Smooth muscle cell (in vitro differentiated cells): ENCODE results near the gene HEPN1. TPM values are rescaled to one million over a fixed set of nuclear protein-coding genes. Genes with fewer than 3 reads are reported as not detected.

Experiments used
- DNase-seq: peaks from one replicate; lab custom pipeline; 2025; ENCODE audit not compliant: unreplicated experiment; lab: John Stamatoyannopoulos, UW
- H2AFZ ChIP-seq: fragments of 200-600 bp; sonication (generic); 2 replicates; pipeline ENCODE4 v1.6.0; 2016; ENCODE audit warnings: antibody characterized with exemption, low read depth, mild to moderate bottlenecking
- H3F3A ChIP-seq: fragments of 200-600 bp; sonication (generic); 2 replicates; pipeline ENCODE4 v1.6.0; 2017; ENCODE audit warnings: antibody characterized with exemption, low read depth
- H3K27ac ChIP-seq: fragments of 200-600 bp; sonication (generic); 2 replicates; pipeline ENCODE4 v1.5.1; 2016; ENCODE audit warnings: low read depth, mild to moderate bottlenecking
- H3K27me3 ChIP-seq: fragments of 200-600 bp; sonication (generic); 2 replicates; pipeline ENCODE4 v1.6.1; 2016; ENCODE audit warnings: low read depth, mild to moderate bottlenecking
- H3K36me3 ChIP-seq: fragments of 200-600 bp; sonication (generic); 2 replicates; pipeline ENCODE4 v1.5.1; 2016; ENCODE audit warnings: low read depth
- H3K4me1 ChIP-seq: fragments of 200-600 bp; sonication (generic); 2 replicates; pipeline ENCODE4 v1.5.1; 2016; ENCODE audit warnings: low read depth
- H3K4me2 ChIP-seq: fragments of 200-600 bp; sonication (generic); 2 replicates; pipeline ENCODE4 v1.6.0; 2016; ENCODE audit warnings: mild to moderate bottlenecking
- H3K4me3 ChIP-seq: fragments of 200-600 bp; sonication (generic); 2 replicates; pipeline ENCODE4 v1.5.1; 2016; ENCODE audit warnings: mild to moderate bottlenecking
- H3K79me2 ChIP-seq: fragments of 200-600 bp; sonication (generic); 2 replicates; pipeline ENCODE4 v1.6.0; 2016; ENCODE audit warnings: low read depth, mild to moderate bottlenecking
- H3K9ac ChIP-seq: fragments of 200-600 bp; sonication (generic); 2 replicates; pipeline ENCODE4 v1.6.0; 2016; ENCODE audit warnings: low read depth
- H3K9me3 ChIP-seq: fragments of 200-600 bp; sonication (generic); replicated peaks from 2 replicates; pipeline ENCODE4 v1.5.1; 2016; ENCODE audit warnings: low read depth
- H4K20me1 ChIP-seq: fragments of 200-600 bp; sonication (generic); 2 replicates; pipeline ENCODE4 v1.6.0; 2016; ENCODE audit warnings: low read depth
- CTCF ChIP-seq: fragments of 200-600 bp; sonication (generic); IDR thresholded peaks from 2 replicates; pipeline ENCODE4 v1.5.1; 2017; ENCODE audit warnings: borderline replicate concordance, mild to moderate bottlenecking, antibody characterized with exemption; ENCODE audit not compliant: insufficient read depth, poor library complexity, severe bottlenecking
- WGBS: methylation state at CpG from one replicate; pipeline ENCODE4 v1.1.7; 2016; ENCODE audit warnings: low lambda C conversion rate; 5-methylcytosine and 5-hydroxymethylcytosine counted together
- polyA plus RNA-seq: library from polyadenylated mRNA; unstranded; fragments of >200 nt; fragmentation: Nextera tagmentation; extraction: Ambion mirVana; gene quantifications from 2 replicates; pipeline ENCODE4 v1.2.1, GENCODE V29; 2016
- total RNA-seq: library from RNA; depleted of rRNA; stranded (reverse); fragments of >200 nt; gene quantifications from 2 replicates; pipeline ENCODE4 v1.2.3, GENCODE V29; 2014

Gene HEPN1
- total and polyA plus RNA-seq, 2 experiments from 2014 or later = not detected

GRCh38 chr11:124882339-124883071 is 36.5 kb upstream of the HEPN1 start:
- no peak overlapping the region for H3K4me3 ChIP-seq
- no peaks in the 10 kb centered on the region for H3F3A ChIP-seq
- no peaks in the 10 kb centered on the region for H3K79me2 ChIP-seq
- no peak overlapping the region for H3K4me2 ChIP-seq
- no peaks in the 10 kb centered on the region for H4K20me1 ChIP-seq
- 78% methylated on average over 11 of the region's 11 CpGs for WGBS
- H3K9me3 ChIP-seq = no peaks in the 10 kb centered on the region
- H3K9ac ChIP-seq = no peak overlapping the region
- H2AFZ ChIP-seq = no peak overlapping the region
- no peaks in the 10 kb centered on the region for H3K27me3 ChIP-seq
- H3K36me3 ChIP-seq = no peaks in the 10 kb centered on the region
- no peaks in the 10 kb centered on the region for H3K4me1 ChIP-seq
- no peak for TF ChIP-seq CTCF
- H3K27ac ChIP-seq = no peak overlapping the region
- DNase-seq = no peak

- TF ChIP-seq CTCF = no peak
- Histone ChIP-seq H3K36me3 (no peaks in the 10 kb centered on the region), H3K4me3 (no peak overlapping the region), H3K79me2 (no peaks in the 10 kb centered on the region), H3K9ac (no peak overlapping the region), H3K27me3 (no peaks in the 10 kb centered on the region), H3K4me1 (no peaks in the 10 kb centered on the region), H3K27ac (no peak overlapping the region), H4K20me1 (no peaks in the 10 kb centered on the region), H3F3A (no peaks in the 10 kb centered on the region), H2AFZ (no peak overlapping the region), H3K4me2 (no peak overlapping the region), H3K9me3 (no peaks in the 10 kb centered on the region)
- WGBS = 92% methylated on average over 1 of the region's 1 CpG
- DNase-seq = no peak
These were observed 34.7 kb upstream of the HEPN1 start for GRCh38 chr11:124884340-124884739.

GRCh38 chr11:124884869-124885479 is 34.1 kb upstream of the HEPN1 start:
- DNase-seq = no peak
- Histone ChIP-seq H3K9ac (no peak overlapping the region), H3K79me2 (no peaks in the 10 kb centered on the region), H3K4me3 (no peak overlapping the region), H3K27ac (no peak overlapping the region), H3K4me2 (no peak overlapping the region), H3F3A (no peaks in the 10 kb centered on the region), H2AFZ (no peak overlapping the region), H3K9me3 (no peaks in the 10 kb centered on the region), H3K27me3 (no peaks in the 10 kb centered on the region), H3K4me1 (no peaks in the 10 kb centered on the region), H4K20me1 (no peaks in the 10 kb centered on the region), H3K36me3 (no peaks in the 10 kb centered on the region)
- no peak for TF ChIP-seq CTCF
- 69% methylated on average over 5 of the region's 5 CpGs for WGBS
